CD1c-positive myeloid dendritic cell (primary cell): ENCODE measurements around the gene KYNU.

Experiments used
- DNase-seq: peaks from one replicate; pipeline ENCODE4 v3.0.0-alpha.2; 2016; ENCODE audit errors: extremely low spot score

KYNU gene

GRCh38 chr2:142961202-142961601, 83.7 kb downstream of the KYNU start:
- no peak for DNase-seq

GRCh38 chr2:142965443-142965842, 88.0 kb downstream of the KYNU start:
- no peak for DNase-seq

GRCh38 chr2:142966284-142966683, 88.8 kb downstream of the KYNU start:
- DNase-seq = no peak

- no peak for DNase-seq
These were observed 89.6 kb downstream of the KYNU start for GRCh38 chr2:142967060-142967459.

- no peak for DNase-seq
These were observed 95.8 kb downstream of the KYNU start for GRCh38 chr2:142973160-142973821.

GRCh38 chr2:142973822-142974207, 96.4 kb downstream of the KYNU start:
- DNase-seq = no peak

GRCh38 chr2:142974288-142975024, 97.0 kb downstream of the KYNU start:
- DNase-seq = no peak

- DNase-seq = no peak
These were observed 97.8 kb downstream of the KYNU start for GRCh38 chr2:142975239-142975638.

- peak; percentile 20 for DNase-seq
These were observed 103.0 kb downstream of the KYNU start for GRCh38 chr2:142980246-142981068.

GRCh38 chr2:142981069-142981378, 103.6 kb downstream of the KYNU start:
- no peak for DNase-seq

GRCh38 chr2:142981756-142982155, 104.3 kb downstream of the KYNU start:
- DNase-seq = no peak

GRCh38 chr2:142983174-142983573, 105.7 kb downstream of the KYNU start:
- DNase-seq = no peak

GRCh38 chr2:142984657-142985056, 107.2 kb downstream of the KYNU start:
- no peak for DNase-seq

- no peak for DNase-seq
These were observed 109.6 kb downstream of the KYNU start for GRCh38 chr2:142987044-142987443.

- peak; percentile 47 for DNase-seq
These were observed 112.1 kb downstream of the KYNU start for GRCh38 chr2:142989273-142990204.

- DNase-seq = no peak
These were observed 113.8 kb downstream of the KYNU start for GRCh38 chr2:142991295-142991694.

- DNase-seq = no peak
These were observed 115.4 kb downstream of the KYNU start for GRCh38 chr2:142992840-142993239.

GRCh38 chr2:142993771-142994170, 116.3 kb downstream of the KYNU start:
- DNase-seq = no peak

GRCh38 chr2:142994665-142995064, 117.2 kb downstream of the KYNU start:
- DNase-seq = no peak

GRCh38 chr2:142997231-142997630, 119.8 kb downstream of the KYNU start:
- DNase-seq = no peak

GRCh38 chr2:143000599-143000998, 123.1 kb downstream of the KYNU start:
- DNase-seq = no peak

GRCh38 chr2:143001501-143001900, 124.0 kb downstream of the KYNU start:
- DNase-seq = no peak
